Bone marrow (tissue), 2 donors: ENCODE measurements around the gene ATP8B1.

Experiments used
- DNase-seq, 2 donors: peaks; one replicate each; lab custom pipeline; 2025; lab: John Stamatoyannopoulos, UW

ATP8B1 gene

GRCh38 chr18:57819119-57819518 lies 16.0 kb upstream of the ATP8B1 start:
- DNase-seq, result no peak

- DNase-seq, result no peak
These were observed 13.3 kb upstream of the ATP8B1 start for GRCh38 chr18:57816208-57816954.

GRCh38 chr18:57814555-57814954 lies 11.4 kb upstream of the ATP8B1 start:
- no peak for DNase-seq

GRCh38 chr18:57813245-57813644 lies 10.1 kb upstream of the ATP8B1 start:
- no peak for DNase-seq

- DNase-seq, result no peak
These were observed 9.0 kb upstream of the ATP8B1 start for GRCh38 chr18:57812126-57812477.

GRCh38 chr18:57811477-57812125 lies 8.5 kb upstream of the ATP8B1 start:
- DNase-seq, result no peak

GRCh38 chr18:57809190-57809589 lies 6.1 kb upstream of the ATP8B1 start:
- DNase-seq, result no peak

GRCh38 chr18:57807336-57808117 lies 4.4 kb upstream of the ATP8B1 start:
- no peak for DNase-seq

GRCh38 chr18:57806978-57807285 lies 3.8 kb upstream of the ATP8B1 start:
- DNase-seq, result no peak

GRCh38 chr18:57806201-57806977 lies 3.3 kb upstream of the ATP8B1 start:
- DNase-seq, result no peak

GRCh38 chr18:57805117-57805516 lies 2.0 kb upstream of the ATP8B1 start:
- no peak for DNase-seq

GRCh38 chr18:57804557-57804956 lies 1.4 kb upstream of the ATP8B1 start:
- no peak for DNase-seq

GRCh38 chr18:57802213-57803102 lies 657 bp downstream of the ATP8B1 start:
- DNase-seq, result no peak

- no peak for DNase-seq
These were observed 1.3 kb downstream of the ATP8B1 start for GRCh38 chr18:57801761-57802212.

GRCh38 chr18:57801325-57801724 lies 1.8 kb downstream of the ATP8B1 start:
- no peak for DNase-seq

GRCh38 chr18:57798713-57799373 lies 4.3 kb downstream of the ATP8B1 start:
- no peak for DNase-seq

- no peak for DNase-seq
These were observed 5.9 kb downstream of the ATP8B1 start for GRCh38 chr18:57797209-57797651.

- DNase-seq, result no peak
These were observed 8.0 kb downstream of the ATP8B1 start for GRCh38 chr18:57794951-57795728.

- no peak for DNase-seq
These were observed 9.7 kb downstream of the ATP8B1 start for GRCh38 chr18:57793302-57793986.
